ENCODE measurements around the gene PLA2G10.
"Not testable (repeated sequence)": the region's sequence is repeated elsewhere in the genome, so short reads cannot be mapped to it uniquely, and the experiment has no call there.

PLA2G10 gene, protein sequence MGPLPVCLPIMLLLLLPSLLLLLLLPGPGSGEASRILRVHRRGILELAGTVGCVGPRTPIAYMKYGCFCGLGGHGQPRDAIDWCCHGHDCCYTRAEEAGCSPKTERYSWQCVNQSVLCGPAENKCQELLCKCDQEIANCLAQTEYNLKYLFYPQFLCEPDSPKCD

DNA sequence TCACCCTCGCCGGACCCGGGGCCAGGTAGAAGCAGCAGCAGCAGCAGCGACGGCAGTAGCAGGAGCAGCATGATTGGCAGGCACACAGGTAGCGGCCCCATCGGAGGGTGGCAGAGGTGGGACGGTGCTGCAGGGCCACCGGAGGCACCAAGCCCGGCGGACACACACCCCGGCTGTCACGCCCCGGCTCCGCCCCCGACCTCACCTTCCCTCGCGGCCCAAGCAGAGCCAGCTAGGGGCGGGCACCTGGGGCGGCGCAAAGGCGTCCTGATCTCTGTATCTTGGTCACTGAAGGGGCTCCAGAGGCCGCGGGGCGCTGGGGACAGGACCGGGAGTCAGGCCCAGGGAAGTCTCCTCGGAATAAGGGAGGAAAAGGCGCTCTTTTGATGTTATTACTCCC is at the start of gene PLA2G10:
Gene PLA2G10, minus strand, starts transcription at position 180 of the 400 bp plus-strand sequence. Its CDS starts 79 bp downstream, at position 101.
- H3K36me3 Mint-ChIP-seq; H3K27ac Mint-ChIP-seq; H3K4me3 Mint-ChIP-seq; H3K27me3 Mint-ChIP-seq; H3K4me1 Mint-ChIP-seq (ENCODE audit: low read depth); H3K9me3 Mint-ChIP-seq (ENCODE audit: low read depth): not testable (repeated sequence)

DNA sequence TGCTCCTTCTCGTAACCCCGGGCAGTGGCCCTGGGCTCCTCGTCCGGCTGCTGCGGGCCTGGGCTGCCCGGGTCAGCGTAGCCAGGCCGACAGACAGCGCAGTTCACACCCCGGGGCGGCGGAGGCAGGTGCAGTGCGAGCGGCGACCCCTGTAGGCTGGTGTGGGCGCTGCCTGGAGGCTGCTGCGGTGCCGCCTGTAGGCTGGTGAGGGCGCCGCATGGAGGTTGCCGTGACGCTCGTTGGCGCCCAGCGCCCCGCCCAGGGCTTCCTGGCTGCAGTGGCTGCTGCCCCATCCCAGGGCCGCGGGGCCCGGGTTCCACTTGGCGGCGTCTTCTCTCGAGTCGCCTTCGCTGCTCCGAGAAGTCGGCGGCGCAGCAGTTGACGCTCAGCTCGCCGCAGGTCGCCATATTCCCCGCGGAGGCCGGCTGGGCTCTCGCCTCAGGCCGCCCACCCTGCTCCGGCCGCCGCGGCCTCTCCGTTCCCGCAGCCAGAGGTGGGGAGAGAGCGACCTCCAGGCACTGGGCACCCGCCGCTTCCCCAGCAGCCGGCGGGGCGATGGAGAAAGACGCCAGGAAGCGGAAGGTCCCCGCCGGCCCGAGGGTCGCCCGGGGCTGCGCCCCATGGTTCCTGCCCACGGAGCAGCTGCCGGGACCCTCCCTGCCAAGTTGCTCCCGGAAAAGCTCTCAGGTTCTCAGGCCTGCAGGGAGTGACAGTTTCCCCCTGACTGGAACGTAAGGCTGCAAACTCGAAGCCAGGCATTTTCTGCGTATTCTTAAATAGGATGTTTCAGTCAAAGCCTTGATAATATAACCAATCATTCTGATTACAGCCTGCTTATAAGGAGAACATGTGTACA is 48.4 kb upstream of the PLA2G10 start, which contains the start of gene NPIPA2:
Gene NPIPA2, plus strand, starts transcription at position 261 of the 856 bp plus-strand sequence. CDS start 5,533 bp downstream, outside the sequence.
- H3K4me1 Mint-ChIP-seq (ENCODE audit: low read depth); H3K9me3 Mint-ChIP-seq (ENCODE audit: low read depth); H3K27ac Mint-ChIP-seq; H3K27me3 Mint-ChIP-seq; H3K4me3 Mint-ChIP-seq; H3K36me3 Mint-ChIP-seq: not testable (repeated sequence)

DNA sequence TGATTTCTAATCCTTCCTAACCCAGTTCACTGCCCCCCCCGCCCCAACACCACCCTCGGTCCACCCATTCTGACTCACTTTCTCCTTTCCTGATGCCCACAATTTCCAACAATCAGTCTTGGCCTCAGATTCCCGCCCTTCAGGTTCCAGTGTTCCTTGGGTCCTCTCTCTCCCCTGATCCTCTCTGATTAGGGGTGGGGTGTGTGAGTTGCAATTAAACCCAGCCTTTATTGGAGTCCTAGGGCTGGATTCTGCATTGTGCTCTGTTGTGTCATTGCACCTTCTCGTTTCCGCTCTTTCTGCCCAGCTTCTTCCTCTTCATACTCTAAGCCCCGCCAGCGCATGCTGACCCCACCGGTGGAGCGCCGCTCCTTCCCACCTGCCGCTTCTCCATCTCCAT is 47.7 kb upstream of the PLA2G10 start:
- not testable (repeated sequence) for H3K4me3 Mint-ChIP-seq; H3K4me1 Mint-ChIP-seq (ENCODE audit: low read depth); H3K27me3 Mint-ChIP-seq; H3K36me3 Mint-ChIP-seq; H3K27ac Mint-ChIP-seq; H3K9me3 Mint-ChIP-seq (ENCODE audit: low read depth)

- H3K4me1 Mint-ChIP-seq (ENCODE audit: low read depth); H3K4me3 Mint-ChIP-seq; H3K9me3 Mint-ChIP-seq (ENCODE audit: low read depth); H3K27me3 Mint-ChIP-seq; H3K27ac Mint-ChIP-seq; H3K36me3 Mint-ChIP-seq: not testable (repeated sequence)
Measured at GRCh38 chr16:14740832-14741385, 46.8 kb upstream of the PLA2G10 start.

- H3K9me3 Mint-ChIP-seq (ENCODE audit: low read depth); H3K4me1 Mint-ChIP-seq (ENCODE audit: low read depth); H3K36me3 Mint-ChIP-seq; H3K27ac Mint-ChIP-seq; H3K4me3 Mint-ChIP-seq; H3K27me3 Mint-ChIP-seq: not testable (repeated sequence)
Measured at GRCh38 chr16:14733233-14733632, 39.1 kb upstream of the PLA2G10 start.

- H3K27me3 Mint-ChIP-seq; H3K4me1 Mint-ChIP-seq (ENCODE audit: low read depth); H3K27ac Mint-ChIP-seq; H3K9me3 Mint-ChIP-seq (ENCODE audit: low read depth); H3K4me3 Mint-ChIP-seq; H3K36me3 Mint-ChIP-seq: not testable (repeated sequence)
Measured at GRCh38 chr16:14703156-14704011, 9.3 kb upstream of the PLA2G10 start, which contains the start of gene NPIPA3. TSS of gene NPIPA3 (plus strand) at chr16:14703411. CDS start at chr16:14708944, 5,533 bp downstream.

DNA sequence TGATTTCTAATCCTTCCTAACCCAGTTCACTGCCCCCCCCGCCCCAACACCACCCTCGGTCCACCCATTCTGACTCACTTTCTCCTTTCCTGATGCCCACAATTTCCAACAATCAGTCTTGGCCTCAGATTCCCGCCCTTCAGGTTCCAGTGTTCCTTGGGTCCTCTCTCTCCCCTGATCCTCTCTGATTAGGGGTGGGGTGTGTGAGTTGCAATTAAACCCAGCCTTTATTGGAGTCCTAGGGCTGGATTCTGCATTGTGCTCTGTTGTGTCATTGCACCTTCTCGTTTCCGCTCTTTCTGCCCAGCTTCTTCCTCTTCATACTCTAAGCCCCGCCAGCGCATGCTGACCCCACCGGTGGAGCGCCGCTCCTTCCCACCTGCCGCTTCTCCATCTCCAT is 8.6 kb upstream of the PLA2G10 start:
- not testable (repeated sequence) for H3K36me3 Mint-ChIP-seq; H3K27ac Mint-ChIP-seq; H3K9me3 Mint-ChIP-seq (ENCODE audit: low read depth); H3K4me3 Mint-ChIP-seq; H3K27me3 Mint-ChIP-seq; H3K4me1 Mint-ChIP-seq (ENCODE audit: low read depth)

GRCh38 chr16:14701859-14702258 is 7.8 kb upstream of the PLA2G10 start:
- not testable (repeated sequence) for H3K36me3 Mint-ChIP-seq; H3K27ac Mint-ChIP-seq; H3K4me3 Mint-ChIP-seq; H3K27me3 Mint-ChIP-seq; H3K9me3 Mint-ChIP-seq (ENCODE audit: low read depth); H3K4me1 Mint-ChIP-seq (ENCODE audit: low read depth)

GRCh38 chr16:14685870-14686793 is 8.0 kb downstream of the PLA2G10 start:
- H3K4me3 Mint-ChIP-seq; H3K4me1 Mint-ChIP-seq (ENCODE audit: low read depth); H3K36me3 Mint-ChIP-seq; H3K27me3 Mint-ChIP-seq; H3K9me3 Mint-ChIP-seq (ENCODE audit: low read depth); H3K27ac Mint-ChIP-seq: not testable (repeated sequence)

GRCh38 chr16:14682121-14682520 is 12.0 kb downstream of the PLA2G10 start:
- no peak overlapping the region for H3K4me3 Mint-ChIP-seq
- H3K4me1 Mint-ChIP-seq (ENCODE audit: low read depth), result no peaks in the 10 kb centered on the region
- no peaks in the 10 kb centered on the region for H3K9me3 Mint-ChIP-seq (ENCODE audit: low read depth)
- H3K36me3 Mint-ChIP-seq, result no peaks in the 10 kb centered on the region
- H3K27me3 Mint-ChIP-seq, result peaks cover 3% of the 10 kb centered on the region
- no peak overlapping the region for H3K27ac Mint-ChIP-seq

- Mint-ChIP-seq H3K36me3 (no peaks in the 10 kb centered on the region), H3K4me3 (no peak overlapping the region), H3K27ac (no peak overlapping the region), H3K27me3 (peaks cover 3% of the 10 kb centered on the region), H3K9me3 (ENCODE audit: low read depth) (no peaks in the 10 kb centered on the region), H3K4me1 (ENCODE audit: low read depth) (no peaks in the 10 kb centered on the region)
Measured at GRCh38 chr16:14681115-14681514, 13.0 kb downstream of the PLA2G10 start.

- not testable (repeated sequence) for H3K4me1 Mint-ChIP-seq (ENCODE audit: low read depth); H3K36me3 Mint-ChIP-seq; H3K27me3 Mint-ChIP-seq; H3K9me3 Mint-ChIP-seq (ENCODE audit: low read depth); H3K27ac Mint-ChIP-seq; H3K4me3 Mint-ChIP-seq
Measured at GRCh38 chr16:14680396-14680795, 13.7 kb downstream of the PLA2G10 start.

GRCh38 chr16:14678748-14679497 is 15.2 kb downstream of the PLA2G10 start:
- Mint-ChIP-seq H3K36me3 (no peaks in the 10 kb centered on the region), H3K9me3 (ENCODE audit: low read depth) (no peaks in the 10 kb centered on the region), H3K27me3 (peaks cover 3% of the 10 kb centered on the region), H3K27ac (no peak overlapping the region), H3K4me1 (ENCODE audit: low read depth) (no peaks in the 10 kb centered on the region), H3K4me3 (no peak overlapping the region)

DNA sequence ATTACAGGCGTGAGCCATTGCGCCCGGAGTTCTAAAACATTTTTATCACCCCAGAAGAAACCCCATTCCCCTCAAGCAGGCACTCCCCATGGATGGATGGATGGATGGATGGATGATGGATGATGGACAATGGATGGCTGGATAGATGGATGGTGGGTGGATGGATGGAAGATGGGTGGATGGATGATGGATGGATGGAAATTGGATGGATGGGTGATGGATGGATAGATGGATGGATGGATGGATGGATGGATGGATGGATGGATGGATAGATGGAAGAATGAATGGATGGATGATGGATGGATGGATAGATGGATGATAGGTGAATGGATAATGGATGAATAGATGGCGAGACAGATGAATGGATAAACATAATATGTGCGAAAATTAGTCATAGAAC is 16.5 kb downstream of the PLA2G10 start:
- no peak overlapping the region for H3K27ac Mint-ChIP-seq
- no peaks in the 10 kb centered on the region for H3K9me3 Mint-ChIP-seq (ENCODE audit: low read depth)
- peaks cover 3% of the 10 kb centered on the region for H3K27me3 Mint-ChIP-seq
- no peak overlapping the region for H3K4me3 Mint-ChIP-seq
- no peaks in the 10 kb centered on the region for H3K36me3 Mint-ChIP-seq
- H3K4me1 Mint-ChIP-seq (ENCODE audit: low read depth), result peaks cover under 1% of the 10 kb centered on the region
